ENCODE results near the gene GGACT.

The GGACT gene

DNA sequence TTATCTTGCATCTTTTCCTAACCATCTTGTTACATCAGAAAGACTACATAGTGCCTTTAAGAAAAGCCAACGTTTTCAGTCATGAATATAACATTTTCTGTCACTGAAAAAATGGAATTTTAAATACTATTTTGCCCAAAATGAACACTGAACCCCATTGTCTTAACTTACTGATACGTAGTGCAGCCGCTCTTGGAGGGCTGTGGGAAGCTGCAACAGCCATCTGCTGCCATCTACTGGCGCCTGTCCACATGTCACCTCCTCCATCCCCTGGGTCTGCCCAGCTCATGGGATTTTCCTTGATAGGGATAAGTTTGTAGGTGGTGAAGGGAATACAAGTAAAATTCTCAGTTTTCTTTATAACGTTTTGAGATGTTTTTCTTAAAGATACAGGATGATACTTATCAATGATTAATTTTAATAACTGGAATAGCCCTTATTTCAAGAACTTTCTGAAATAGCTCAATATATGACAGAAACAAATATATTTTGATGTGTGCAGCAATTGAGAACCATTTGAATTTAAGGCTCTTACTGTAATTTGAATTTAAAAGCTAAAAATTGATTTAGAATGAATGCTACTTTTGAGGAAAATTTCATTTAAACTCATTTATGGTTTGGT, 73.7 kb downstream of the GGACT start:
- peak; percentile 47 to 52 for DNase-seq (ENCODE audit: low read depth in 1 of 2, low spot score in 1 of 2)

DNA sequence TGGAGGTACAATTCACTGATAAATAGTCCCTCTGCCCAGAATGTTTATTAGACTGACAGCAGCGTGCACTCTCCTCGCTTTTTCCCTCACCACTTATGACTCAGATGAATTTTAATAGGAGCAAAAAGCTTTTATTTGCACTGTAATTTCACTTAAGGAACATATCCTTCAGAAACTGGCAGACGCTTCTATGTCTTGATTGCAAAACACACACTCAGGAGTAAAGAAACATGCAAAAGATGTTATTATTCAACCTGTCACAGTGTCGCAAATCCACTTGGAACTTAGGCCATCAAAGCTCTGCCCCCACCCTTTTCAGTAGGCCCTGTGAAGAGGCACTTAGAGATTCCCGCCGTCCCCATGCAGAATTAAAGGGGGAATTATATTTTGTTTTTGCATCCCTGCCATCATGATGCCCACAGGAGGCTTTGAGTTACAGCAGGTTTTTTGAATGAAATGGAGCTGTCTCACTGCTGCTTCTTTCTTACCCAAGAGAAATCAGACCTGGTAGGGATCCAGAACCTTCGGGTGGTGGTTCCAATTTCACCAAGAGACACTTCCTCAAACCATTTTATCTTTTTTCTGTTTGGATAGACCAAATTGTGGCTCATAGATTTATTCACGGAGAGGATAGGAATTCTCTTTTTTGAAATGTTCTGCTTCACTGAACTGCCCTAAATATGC, 74.5 kb downstream of the GGACT start:
- DNase-seq (ENCODE audit: low read depth in 1 of 2, low spot score in 1 of 2) = no peak

DNA sequence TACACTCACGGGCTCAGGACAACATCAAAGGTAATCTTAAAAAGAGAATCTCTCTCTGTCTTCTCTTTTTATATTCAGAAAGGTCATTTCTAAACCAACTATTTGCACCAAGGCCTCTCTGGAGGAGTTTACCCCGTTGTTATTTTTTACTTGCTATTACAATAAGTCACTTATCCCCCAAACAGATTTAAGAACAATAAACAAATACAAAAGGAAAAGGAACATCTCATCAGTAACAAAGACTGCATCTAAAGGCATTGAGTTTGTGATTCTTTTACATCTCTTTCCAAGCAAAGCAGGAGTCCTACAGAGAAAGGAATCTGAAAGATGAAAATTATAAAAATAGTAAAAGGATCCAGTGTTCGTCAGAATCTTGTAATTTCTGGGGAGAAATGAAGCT, 75.4 kb downstream of the GGACT start:
- no peak for DNase-seq (ENCODE audit: low read depth in 1 of 2, low spot score in 1 of 2)

DNA sequence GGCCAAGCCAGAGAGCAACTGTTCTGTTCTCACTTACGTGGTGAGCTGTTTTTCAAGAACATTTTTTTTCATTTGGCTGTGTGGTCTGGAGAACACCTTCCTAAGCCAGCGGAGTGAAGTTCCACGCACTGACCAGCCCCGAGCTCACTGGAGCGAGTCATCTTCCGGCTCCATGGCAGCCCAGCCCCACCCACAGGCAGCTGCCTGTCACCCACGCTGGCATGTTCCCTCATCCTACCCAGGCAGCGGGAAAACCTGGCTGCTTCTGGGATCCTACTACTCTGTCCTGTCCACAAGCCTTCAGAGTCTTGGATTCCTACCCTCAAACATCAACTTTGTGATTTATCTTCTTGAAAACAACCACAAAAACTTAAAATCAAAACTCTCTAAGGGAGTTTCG, 76.2 kb downstream of the GGACT start:
- DNase-seq (ENCODE audit: low read depth in 1 of 2, low spot score in 1 of 2) = no peak

DNA sequence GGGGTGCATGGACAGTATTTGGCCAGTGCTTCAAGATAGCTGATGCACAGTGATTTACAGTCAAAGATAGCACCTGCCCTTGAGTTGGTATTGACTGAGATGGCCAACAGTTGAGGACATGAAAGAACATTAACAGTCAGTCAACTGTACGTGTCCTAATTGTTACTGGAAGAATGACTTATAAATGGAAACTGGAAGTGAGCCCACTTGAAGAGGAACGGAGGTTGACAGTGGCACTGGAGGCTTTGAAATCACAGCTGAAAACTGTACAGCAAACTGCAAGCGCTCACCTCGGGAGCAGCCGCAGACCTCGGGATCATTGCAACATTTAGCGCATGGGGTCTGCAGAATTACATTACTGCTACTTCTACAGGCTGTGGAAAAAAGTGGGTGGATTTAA, 77.1 kb downstream of the GGACT start:
- DNase-seq (ENCODE audit: low read depth in 1 of 2, low spot score in 1 of 2) = no peak

DNA sequence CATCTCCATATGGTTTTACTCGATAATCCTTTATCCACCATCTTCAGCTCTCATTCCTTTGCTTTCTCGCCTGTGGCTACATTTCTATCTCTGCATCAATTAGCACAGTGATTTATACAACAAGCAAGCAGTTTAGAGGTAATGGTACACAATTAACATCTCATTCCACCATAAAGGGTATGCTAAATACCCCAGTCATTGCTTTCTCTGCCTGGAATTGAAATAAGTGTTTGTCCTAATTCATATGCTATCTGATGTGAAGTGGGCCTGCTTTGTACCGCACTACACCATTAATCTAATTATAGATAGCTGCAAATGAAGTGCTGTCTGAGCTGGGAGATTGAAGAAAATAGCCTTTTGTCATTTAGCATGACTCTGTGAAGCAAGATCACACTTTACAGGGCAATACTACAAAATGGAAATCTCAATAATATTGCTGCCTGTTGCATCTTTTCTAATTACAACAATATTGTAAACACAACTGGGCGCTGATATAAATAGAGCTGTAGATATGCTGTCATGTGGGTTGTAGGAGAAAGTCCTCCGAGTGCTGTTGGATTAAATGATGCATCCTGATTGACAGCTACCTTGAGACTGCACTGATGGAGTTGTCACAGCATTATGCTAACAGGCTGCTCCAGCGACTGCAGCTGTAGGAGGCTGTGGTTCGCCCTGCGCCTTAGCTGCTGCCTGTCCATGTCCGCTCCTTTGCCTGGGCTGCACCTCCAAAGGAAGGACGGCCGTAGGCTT, 78.2 kb downstream of the GGACT start:
- DNase-seq (ENCODE audit: low read depth in 1 of 2, low spot score in 1 of 2) = no peak

DNA sequence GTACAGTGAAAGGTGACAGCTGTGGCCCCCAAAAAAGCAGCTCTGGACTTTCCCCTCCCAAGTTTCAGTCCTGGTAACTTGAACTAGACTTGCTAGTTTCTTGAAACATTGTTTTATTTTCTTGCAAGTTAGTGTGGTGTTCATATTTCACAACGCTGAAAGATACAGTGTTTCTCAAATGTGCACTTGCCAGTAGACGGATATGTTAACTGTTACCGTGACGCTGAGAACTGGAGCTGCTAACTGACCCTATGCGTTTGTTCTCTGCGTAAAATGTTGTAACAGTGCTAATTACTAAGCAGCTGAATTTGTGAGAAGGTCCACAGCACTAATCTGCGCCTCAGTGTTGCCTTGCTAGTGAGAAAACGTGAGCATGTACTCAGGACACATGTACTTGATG, 79.6 kb downstream of the GGACT start:
- no peak for DNase-seq (ENCODE audit: low read depth in 1 of 2, low spot score in 1 of 2)

DNA sequence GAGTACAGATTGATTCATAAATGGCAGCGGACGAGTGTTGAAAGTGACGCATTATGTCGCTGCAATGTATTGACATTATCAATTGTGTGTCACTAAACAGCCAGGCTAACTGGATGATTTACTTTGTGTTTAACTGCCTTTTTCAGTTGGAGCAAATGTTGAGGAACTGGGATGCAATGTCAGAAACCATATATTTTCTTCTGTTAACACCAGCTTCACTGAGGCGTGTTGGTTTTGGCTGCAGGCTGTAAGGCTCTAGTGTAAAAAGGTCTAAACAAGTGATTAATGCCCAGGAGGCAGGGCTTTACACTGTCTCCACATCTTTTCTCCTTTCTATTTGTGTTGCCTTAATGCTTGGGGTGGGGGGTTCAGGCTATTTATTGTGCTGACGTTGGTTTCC, 80.1 kb downstream of the GGACT start:
- no peak for DNase-seq (ENCODE audit: low read depth in 1 of 2, low spot score in 1 of 2)

DNA sequence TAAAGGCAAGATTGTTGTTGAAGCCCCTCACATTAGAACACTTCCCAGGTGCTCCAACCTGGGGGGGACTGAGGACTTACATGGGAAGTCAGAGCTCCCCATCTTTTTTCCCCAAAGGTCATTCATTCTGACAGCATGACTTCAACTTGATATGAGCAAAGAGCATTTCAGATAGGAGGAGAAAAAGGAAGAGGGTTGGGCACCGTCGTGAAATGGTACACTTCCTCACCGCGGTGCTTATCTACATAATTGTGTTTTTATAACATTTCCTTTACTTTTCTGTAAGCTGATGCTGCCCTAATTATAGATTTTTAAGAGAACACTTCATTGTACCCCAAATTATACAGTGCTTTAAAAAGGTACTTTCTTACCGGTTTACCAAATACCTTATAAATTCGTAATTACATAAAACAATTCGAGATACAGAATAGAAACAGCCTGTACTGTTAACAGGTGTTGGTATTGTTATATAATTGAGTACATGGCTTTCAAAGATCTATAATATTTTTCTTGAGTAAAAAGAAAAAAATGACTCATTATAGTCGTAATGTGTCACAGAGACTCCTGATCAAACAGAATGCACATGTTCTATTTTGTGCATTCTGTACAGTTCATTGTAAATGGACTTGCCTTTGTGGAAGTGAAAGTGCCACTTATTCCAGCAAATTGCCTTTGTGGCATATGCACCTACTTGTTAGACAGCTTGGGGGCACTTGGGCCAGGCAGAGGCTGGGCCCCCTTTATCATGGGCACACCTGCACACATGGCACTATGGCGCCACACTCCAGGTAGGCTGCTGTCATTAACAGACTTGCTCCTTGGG, 81.8 kb downstream of the GGACT start:
- no peak for DNase-seq (ENCODE audit: low read depth in 1 of 2, low spot score in 1 of 2)

DNA sequence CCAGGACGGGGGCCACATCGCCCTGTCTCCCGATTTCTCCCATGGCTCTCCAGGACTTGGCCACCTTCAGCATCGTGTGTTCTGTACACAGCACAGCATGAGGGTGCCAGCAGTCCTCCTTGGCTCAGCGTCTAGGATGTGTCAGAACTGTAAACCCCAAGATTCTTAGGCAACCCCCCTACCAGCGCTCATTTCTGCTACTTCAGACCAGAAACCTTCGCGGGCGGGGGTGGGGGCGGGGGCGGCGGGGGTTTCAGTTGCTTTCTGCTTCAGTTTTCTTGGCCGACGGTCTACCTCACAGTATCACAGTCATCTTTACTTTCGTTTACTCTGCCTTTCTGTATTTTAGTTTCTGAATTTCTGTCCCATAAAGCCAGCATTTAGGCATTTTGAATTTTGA, 82.4 kb downstream of the GGACT start:
- DNase-seq (ENCODE audit: low read depth in 1 of 2, low spot score in 1 of 2) = peak in 1 of 2 donors; percentile 8

DNA sequence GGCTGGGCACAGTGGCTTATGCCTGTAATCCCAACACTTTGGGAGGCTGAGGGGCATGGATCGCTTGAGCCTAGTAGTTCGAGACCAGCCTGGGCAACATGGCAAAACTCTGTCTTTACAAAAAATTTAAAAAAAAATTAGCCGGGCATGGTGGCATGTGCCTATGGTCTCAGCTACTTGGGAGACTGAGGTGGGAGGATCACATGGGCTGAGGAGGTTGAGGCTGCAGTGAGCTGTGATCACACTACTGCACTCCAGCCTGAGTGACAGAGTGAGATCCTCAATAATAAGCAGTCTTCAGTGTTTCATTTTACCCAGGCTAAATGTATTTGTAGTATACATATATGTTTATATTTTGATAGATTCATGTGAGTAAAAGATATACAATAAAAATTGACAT, 85.0 kb downstream of the GGACT start:
- no peak for DNase-seq (ENCODE audit: low read depth in 1 of 2, low spot score in 1 of 2)

DNA sequence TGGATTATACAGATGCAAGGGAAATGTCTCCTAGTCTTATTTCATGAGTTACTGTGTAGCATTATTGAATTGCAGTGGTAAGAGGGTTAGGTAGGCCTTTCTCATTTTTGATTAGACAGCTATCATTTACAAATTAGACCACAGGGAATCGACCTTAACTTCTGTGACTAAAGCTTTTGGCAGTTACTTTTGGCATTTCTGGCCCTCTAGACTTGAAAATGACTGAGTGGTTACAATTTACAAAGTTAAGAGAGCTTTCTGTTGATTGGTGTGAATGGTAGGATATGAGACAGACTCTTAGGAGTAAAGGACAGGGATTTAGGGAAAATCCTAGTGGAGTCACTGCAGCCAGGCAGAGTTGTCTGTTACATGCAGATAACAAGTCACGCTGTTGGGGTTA, 86.1 kb downstream of the GGACT start:
- DNase-seq (ENCODE audit: low read depth in 1 of 2, low spot score in 1 of 2) = no peak

DNA sequence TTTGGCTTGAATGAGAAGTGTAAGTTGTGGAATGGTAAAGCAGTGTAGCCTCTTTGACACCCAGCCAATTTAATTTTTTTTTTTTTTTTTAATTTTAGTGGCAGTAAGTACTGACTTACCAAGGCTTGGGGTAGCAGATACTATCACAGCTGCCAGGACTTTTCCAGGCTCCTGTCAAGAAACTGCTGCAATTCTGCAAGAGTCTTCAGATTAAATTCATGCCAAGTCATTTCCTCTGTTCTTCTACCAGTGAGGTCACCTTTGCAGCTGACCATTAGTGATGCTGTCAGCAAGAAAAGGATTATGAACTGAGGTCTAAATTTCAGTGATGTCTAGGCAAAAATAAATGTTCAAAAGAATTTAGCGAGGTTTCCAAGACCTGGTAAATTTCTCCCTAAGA, 91.2 kb downstream of the GGACT start:
- no peak for DNase-seq (ENCODE audit: low read depth in 1 of 2, low spot score in 1 of 2)

DNA sequence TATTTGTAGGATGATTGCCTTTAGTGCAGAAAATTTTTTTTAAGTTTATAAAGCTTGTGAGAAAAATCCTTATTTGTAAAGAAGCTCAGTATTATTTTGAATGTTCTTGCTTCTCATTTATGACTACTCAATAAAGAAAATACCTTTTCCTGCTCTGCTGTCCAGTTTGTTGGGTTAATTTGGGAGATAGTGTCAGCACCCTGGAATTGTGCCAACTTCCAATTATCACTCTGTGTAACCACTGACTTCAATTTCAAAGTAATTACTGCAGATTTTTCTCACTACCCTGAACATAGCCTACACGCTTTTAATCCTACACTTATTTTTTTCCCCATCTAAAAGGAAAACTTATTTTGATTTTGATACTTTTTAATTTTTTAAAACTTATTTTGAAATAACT, 93.1 kb downstream of the GGACT start:
- DNase-seq (ENCODE audit: low read depth in 1 of 2, low spot score in 1 of 2) = no peak

DNA sequence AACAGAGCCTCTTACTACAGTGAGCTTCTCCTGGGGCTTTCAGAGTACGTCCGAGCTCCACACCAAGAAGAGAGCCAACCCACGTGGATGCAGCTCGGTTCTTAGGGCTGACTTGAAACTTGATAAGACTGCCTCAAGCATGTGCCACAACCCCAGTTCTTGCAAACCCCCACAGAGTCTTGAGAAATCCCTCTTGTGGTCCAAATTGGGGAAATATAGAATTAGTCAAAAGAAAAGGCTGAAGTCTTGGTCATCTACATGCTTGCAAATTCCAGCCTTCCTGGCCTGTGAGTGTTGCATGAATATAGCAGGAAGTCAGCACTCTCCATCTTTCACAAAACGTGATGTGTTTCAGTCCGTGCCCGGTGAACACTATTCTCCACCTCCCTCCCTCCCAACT, 95.2 kb downstream of the GGACT start:
- DNase-seq (ENCODE audit: low read depth in 1 of 2, low spot score in 1 of 2) = no peak

DNA sequence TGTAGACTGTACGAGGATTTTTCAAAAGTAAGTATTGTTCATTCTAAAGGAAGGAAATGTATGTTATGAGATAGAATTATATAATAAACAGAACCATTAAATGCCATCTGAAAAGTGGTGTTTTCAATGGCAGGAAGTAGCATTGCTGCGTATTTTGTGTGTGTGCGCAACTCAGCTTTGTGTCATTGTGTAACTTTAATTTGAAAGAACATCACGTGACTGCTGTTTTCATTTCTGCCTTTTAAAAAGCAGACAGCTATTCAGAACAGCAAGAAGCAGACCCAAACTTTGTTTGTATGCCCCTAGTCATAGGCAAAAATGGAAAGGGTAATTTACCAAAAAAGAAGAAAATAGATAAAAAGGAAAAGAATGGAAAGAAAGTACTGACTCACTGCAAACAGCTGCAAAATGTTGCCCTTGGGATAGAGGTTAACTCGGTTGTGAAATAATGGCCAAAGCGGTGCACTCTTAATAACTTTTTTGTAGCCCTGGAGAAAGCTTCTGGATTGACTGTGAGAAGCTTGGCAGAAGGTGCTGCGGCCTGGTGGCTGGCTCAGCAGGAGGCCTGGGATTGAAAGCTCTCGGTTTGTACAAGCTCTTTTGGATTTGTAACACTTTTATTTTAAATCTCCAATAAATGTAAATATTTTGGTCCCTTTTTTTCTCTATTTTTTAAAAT, 97.3 kb downstream of the GGACT start:
- DNase-seq (ENCODE audit: low read depth in 1 of 2, low spot score in 1 of 2) = no peak

DNA sequence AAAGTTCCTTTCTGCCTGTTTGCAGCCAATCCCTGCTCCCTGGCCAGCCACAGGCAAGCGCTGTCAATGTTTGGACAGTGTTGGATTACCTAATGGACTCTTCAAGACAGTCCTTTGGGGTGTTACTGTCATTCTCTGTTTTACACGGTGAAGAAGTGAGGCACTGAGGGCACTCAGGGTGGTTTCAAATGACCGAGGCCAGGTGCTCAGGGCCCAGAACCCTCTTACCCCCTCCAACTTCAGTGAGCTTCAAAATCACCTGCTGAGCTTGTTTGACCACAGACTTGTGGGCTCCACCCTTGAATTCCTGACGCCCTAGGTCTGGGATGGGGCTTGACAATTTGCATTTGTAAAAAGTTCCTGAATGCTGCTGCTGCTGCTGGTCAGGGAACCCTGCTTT, 97.9 kb downstream of the GGACT start:
- DNase-seq (ENCODE audit: low read depth in 1 of 2, low spot score in 1 of 2) = no peak

DNA sequence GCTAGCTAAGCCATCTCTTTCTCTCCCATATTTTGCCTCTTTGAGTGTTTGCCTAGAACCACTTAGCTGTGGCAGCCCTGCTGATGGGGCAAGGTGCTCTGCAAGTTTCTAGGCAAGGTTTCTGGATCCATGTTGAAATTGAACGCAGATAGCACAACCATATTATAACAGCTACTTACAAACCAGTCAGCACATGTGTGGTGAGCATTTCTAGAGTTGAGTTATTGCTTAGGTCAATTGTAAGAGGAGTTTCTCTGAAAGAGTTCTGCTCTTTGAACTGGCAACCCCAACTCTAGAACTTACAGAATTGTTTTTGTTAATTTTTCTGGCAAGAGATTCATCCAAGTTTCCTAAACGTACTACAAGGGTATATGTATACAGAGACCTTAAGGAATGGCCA, 103.3 kb downstream of the GGACT start:
- no peak for DNase-seq (ENCODE audit: low read depth in 1 of 2, low spot score in 1 of 2)

DNA sequence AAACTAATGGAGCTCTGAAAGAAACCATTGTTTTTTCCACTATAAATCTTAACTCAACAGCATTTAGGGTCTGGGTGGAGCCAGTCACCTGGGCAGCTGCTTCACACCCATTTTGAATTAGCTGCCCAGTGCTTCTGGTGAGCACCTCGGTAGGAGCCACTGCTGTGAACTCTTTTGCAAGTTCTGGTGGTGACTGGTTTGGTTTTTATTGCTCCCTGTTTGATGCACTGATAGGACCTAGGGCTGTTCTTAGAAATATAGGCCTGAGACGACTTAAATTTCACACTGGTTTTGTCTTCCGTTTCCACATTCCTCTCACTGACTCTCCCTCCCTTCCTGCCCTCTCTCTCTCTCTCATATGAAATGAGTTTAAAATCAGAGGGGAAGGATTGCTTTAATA, 103.9 kb downstream of the GGACT start:
- DNase-seq (ENCODE audit: low read depth in 1 of 2, low spot score in 1 of 2) = no peak

DNA sequence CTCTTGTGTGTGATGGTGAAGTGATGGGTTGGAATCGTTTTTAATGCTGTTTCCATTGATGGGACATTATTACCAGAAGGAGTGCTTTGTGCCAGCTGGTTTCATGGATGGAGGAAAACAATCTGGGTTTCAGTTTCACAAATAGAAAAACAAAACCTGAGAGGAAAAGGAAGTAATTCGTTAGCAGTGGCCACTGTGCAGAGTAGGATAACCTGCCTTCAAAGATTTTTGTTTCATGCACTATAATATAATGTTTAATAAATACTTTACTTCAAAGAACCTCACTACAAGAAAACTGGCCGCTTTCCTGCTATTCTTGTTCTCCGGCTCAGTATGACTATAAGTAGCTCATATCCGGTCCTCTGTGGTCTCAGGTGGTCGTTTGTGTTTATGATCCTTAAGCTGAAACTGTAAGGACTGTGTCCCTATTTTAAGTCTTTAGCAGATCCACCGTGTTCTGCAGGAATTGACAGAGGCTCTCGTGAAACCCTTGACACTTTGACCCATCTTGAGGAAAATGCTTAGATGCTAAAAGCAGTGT, 104.7 kb downstream of the GGACT start:
- DNase-seq (ENCODE audit: low read depth in 1 of 2, low spot score in 1 of 2) = no peak

DNA sequence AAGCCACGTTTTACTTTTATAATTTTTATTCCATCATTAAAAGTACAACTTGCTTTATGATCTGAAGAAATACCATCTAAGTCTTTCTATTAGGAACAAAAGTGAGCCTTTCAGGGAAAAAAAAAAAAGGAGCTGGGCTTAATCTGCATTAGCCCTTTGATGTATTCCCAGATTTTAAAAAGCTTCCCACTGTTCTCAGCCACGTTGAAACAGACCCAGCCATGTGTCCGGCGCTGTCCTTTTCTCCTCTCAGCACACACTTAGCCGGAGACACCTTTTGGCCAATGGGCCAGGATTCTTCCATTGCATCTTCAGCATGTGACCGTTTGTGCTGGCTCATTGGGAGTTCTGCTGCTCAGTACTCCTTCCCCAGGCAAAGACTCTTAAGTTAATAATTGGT, 105.5 kb downstream of the GGACT start:
- no peak for DNase-seq (ENCODE audit: low read depth in 1 of 2, low spot score in 1 of 2)
